AG10803 (cell line): Measurements from ENCODE around the gene LRRK2.

Experiments
- DNase-seq: peaks from one replicate; pipeline ENCODE4 v3.0.0; 2010; ENCODE audit warnings: low read depth
- H3K4me3 ChIP-seq: 2 replicates; pipeline ENCODE4 v1.5.1; 2011; ENCODE audit warnings: mild to moderate bottlenecking, low read length, control low read depth
- CTCF ChIP-seq: conservative IDR thresholded peaks from 2 replicates; pipeline ENCODE4 v1.5.1; 2011; ENCODE audit warnings: mild to moderate bottlenecking, low read length, control low read depth, inconsistent platforms

Gene LRRK2

GRCh38 chr12:40330180-40330579 lies 105.4 kb downstream of the LRRK2 start:
- no peak overlapping the region for H3K4me3 ChIP-seq
- TF ChIP-seq CTCF = no peak
- no peak for DNase-seq

- no peak for TF ChIP-seq CTCF
- no peak overlapping the region for H3K4me3 ChIP-seq
- DNase-seq = no peak
Measured at GRCh38 chr12:40331886-40332285, 107.1 kb downstream of the LRRK2 start.

GRCh38 chr12:40335991-40336390 lies 111.2 kb downstream of the LRRK2 start:
- TF ChIP-seq CTCF = no peak
- DNase-seq = no peak
- H3K4me3 ChIP-seq = no peak overlapping the region

- peak; percentile 60 for TF ChIP-seq CTCF
- H3K4me3 ChIP-seq = no peak overlapping the region
- peak; percentile 21 for DNase-seq
Measured at GRCh38 chr12:40336573-40337199, 111.9 kb downstream of the LRRK2 start.

- DNase-seq = no peak
- no peak for TF ChIP-seq CTCF
- no peak overlapping the region for H3K4me3 ChIP-seq
Measured at GRCh38 chr12:40338071-40338470, 113.3 kb downstream of the LRRK2 start.

GRCh38 chr12:40338621-40339020 lies 113.8 kb downstream of the LRRK2 start:
- DNase-seq = no peak
- no peak for TF ChIP-seq CTCF
- no peak overlapping the region for H3K4me3 ChIP-seq

- no peak for TF ChIP-seq CTCF
- no peak for DNase-seq
- H3K4me3 ChIP-seq = no peak overlapping the region
Measured at GRCh38 chr12:40342010-40342409, 117.2 kb downstream of the LRRK2 start.
